ENCODE measurements around the gene CELF4. TPM values are rescaled to one million over a fixed set of nuclear protein-coding genes. Genes with fewer than 3 reads are reported as not detected.

Gene CELF4
- total RNA-seq, 2 donors from 2014 or later = 0.22 to 3.9 TPM

DNA sequence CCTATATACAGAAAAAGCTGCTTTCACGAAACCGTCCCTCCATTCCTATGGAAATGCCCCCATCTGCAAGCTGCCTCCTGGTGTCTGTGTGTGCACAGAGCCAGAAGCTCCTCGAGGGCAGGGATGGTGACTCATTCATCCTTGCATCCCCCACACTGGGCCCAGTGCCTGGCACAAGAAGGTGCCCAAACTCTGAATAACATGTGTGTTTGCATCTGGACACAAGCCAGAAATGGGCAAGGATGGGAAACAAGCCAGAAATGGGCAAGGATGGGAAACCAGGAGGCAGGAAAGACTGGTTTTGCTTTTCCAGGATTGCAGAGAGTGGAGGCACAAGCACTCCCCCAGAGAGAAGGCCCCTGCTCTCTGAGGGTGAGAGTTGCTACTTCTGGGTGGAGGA is 313.9 kb downstream of the CELF4 start:
- no peak for DNase-seq (ENCODE audit: low spot score)
- TF ChIP-seq, protein P1, sequence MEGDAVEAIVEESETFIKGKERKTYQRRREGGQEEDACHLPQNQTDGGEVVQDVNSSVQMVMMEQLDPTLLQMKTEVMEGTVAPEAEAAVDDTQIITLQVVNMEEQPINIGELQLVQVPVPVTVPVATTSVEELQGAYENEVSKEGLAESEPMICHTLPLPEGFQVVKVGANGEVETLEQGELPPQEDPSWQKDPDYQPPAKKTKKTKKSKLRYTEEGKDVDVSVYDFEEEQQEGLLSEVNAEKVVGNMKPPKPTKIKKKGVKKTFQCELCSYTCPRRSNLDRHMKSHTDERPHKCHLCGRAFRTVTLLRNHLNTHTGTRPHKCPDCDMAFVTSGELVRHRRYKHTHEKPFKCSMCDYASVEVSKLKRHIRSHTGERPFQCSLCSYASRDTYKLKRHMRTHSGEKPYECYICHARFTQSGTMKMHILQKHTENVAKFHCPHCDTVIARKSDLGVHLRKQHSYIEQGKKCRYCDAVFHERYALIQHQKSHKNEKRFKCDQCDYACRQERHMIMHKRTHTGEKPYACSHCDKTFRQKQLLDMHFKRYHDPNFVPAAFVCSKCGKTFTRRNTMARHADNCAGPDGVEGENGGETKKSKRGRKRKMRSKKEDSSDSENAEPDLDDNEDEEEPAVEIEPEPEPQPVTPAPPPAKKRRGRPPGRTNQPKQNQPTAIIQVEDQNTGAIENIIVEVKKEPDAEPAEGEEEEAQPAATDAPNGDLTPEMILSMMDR (IDR thresholded peaks at IDR 0.05) = no peak
- Histone ChIP-seq H3K9me3 (no peaks in the 10 kb centered on the region), H3K27me3 (no peaks in the 10 kb centered on the region), H3K36me3 (no peaks in the 10 kb centered on the region), H3K4me3 (no peak overlapping the region), H3K27ac (no peak overlapping the region), H3K4me1 (peaks cover 0 to 12% of the 10 kb centered on the region in 2 donors)

DNA sequence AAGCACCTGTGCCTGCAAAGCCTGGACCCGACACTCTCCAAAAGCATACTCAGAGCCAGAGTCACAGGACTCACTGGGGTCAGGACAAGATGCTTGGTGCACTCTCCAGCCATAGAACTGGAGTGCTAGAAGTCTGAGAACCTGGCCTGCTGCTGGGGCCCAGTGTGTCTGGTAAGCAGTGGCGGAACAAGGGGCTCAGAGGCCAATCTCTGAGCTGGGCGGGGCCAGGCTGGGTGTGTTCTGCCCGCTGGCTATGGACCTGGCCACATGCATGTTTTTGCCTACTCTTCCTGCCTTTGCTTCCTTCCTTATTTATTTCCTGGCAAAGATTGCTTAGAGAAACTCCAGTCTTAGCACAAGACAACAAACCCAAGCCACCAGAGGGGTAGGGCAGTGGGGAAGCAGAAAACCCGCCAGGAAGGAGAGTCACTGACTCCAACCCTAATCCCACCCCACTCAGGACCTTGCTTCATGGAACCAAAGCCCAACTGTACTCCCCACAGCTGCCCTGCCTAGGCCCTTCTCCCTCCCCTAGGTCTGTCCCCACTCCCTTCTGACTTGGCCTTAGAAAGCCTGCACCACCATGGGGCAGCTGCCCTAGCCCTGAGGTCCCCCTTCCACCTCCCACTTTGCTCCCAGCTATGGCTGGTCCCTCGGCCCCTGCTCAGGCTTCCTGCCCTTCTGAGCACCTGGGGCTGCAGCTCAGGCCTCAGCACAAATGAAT is 315.5 kb downstream of the CELF4 start:
- TF ChIP-seq, protein P1 (IDR thresholded peaks at IDR 0.05) = no peak
- H3K4me1 ChIP-seq = peaks cover 0 to 12% of the 10 kb centered on the region in 2 donors
- no peaks in the 10 kb centered on the region for H3K36me3 ChIP-seq
- no peaks in the 10 kb centered on the region for H3K27me3 ChIP-seq
- H3K9me3 ChIP-seq = no peaks in the 10 kb centered on the region
- H3K4me3 ChIP-seq = no peak overlapping the region
- DNase-seq (ENCODE audit: low spot score) = no peak
- H3K27ac ChIP-seq = no peak overlapping the region

GRCh38 chr18:37249171-37249886 is 316.3 kb downstream of the CELF4 start:
- DNase-seq (ENCODE audit: low spot score) = no peak
- Histone ChIP-seq H3K27me3 (no peaks in the 10 kb centered on the region), H3K36me3 (no peaks in the 10 kb centered on the region), H3K27ac (no peak overlapping the region), H3K4me1 (peaks cover 0 to 7% of the 10 kb centered on the region in 2 donors), H3K9me3 (no peaks in the 10 kb centered on the region), H3K4me3 (no peak overlapping the region)
- TF ChIP-seq, protein P1 (IDR thresholded peaks at IDR 0.05) = no peak

DNA sequence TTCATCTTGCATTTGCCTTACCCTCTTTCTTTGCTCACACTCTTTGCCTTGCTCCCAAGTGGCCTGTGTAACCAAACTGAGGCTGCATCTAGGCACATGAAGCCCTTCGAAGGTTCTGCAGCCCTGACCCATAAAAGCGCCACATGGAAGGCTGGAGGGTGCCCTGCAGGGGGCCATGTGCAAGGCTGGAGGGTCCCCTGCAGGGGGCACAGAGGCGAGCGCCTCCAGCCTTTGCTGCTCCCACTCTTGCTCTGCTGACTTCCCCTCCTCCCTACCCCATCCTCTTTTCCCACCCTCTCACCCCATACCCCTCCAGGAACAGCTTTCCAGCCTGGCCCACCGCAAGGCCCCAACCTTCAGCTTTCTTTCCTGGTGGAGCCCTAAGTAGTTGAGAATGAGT is 317.3 kb downstream of the CELF4 start:
- DNase-seq (ENCODE audit: low spot score) = no peak
- Histone ChIP-seq H3K4me3 (no peak overlapping the region), H3K9me3 (no peaks in the 10 kb centered on the region), H3K36me3 (no peaks in the 10 kb centered on the region), H3K27me3 (no peaks in the 10 kb centered on the region), H3K4me1 (no peaks in the 10 kb centered on the region), H3K27ac (no peak overlapping the region)
- TF ChIP-seq, protein P1 (IDR thresholded peaks at IDR 0.05) = no peak

- TF ChIP-seq, protein P1 (IDR thresholded peaks at IDR 0.05) = no peak
- H3K4me3 ChIP-seq = no peak overlapping the region
- no peaks in the 10 kb centered on the region for H3K27me3 ChIP-seq
- no peaks in the 10 kb centered on the region for H3K36me3 ChIP-seq
- H3K27ac ChIP-seq = no peak overlapping the region
- H3K4me1 ChIP-seq = no peaks in the 10 kb centered on the region
- no peak for DNase-seq (ENCODE audit: low spot score)
- no peaks in the 10 kb centered on the region for H3K9me3 ChIP-seq
Observed at GRCh38 chr18:37247497-37248161, 318.0 kb downstream of the CELF4 start.

Measured in right atrium auricular region (tissue), 2 donors.